GM19455 (cell line): ENCODE data around the gene TNK2.
"Not testable (repeated sequence)": the region's sequence is repeated elsewhere in the genome, so short reads cannot be mapped to it uniquely, and the experiment has no call there.

Source experiments
- ATAC-seq: cut with Tn5 transposase; IDR thresholded peaks from one replicate; pipeline ENCODE4 v1.9.1; 2021; ENCODE audit not compliant: unreplicated experiment

TNK2 gene

GRCh38 chr3:195824425-195825190 is 83.7 kb downstream of the TNK2 start:
- not testable (repeated sequence) for ATAC-seq

- ATAC-seq, result no peak
These were observed 84.4 kb downstream of the TNK2 start for GRCh38 chr3:195823999-195824398.

GRCh38 chr3:195823280-195823679 is 85.1 kb downstream of the TNK2 start:
- no peak for ATAC-seq

GRCh38 chr3:195822131-195822696 is 86.1 kb downstream of the TNK2 start:
- ATAC-seq, result no peak

- ATAC-seq, result no peak
These were observed 86.8 kb downstream of the TNK2 start for GRCh38 chr3:195821403-195822130.

- no peak for ATAC-seq
These were observed 87.5 kb downstream of the TNK2 start for GRCh38 chr3:195820901-195821300.

- ATAC-seq, result no peak
These were observed 88.2 kb downstream of the TNK2 start for GRCh38 chr3:195820186-195820585.

- ATAC-seq, result no peak
These were observed 90.0 kb downstream of the TNK2 start for GRCh38 chr3:195818301-195818700.

GRCh38 chr3:195817578-195818135 is 90.7 kb downstream of the TNK2 start:
- ATAC-seq, result no peak

- ATAC-seq, result not testable (repeated sequence)
These were observed 92.0 kb downstream of the TNK2 start for GRCh38 chr3:195816276-195816913.

- no peak for ATAC-seq
These were observed 93.1 kb downstream of the TNK2 start for GRCh38 chr3:195815169-195815771.

GRCh38 chr3:195813916-195814640 is 94.3 kb downstream of the TNK2 start:
- no peak for ATAC-seq
